CD4-positive, alpha-beta T cell treated with Interleukin-15 for 1 hour (primary cell): ENCODE measurements around the gene F3.

ENCODE experiments used
- DNase-seq: peaks from one replicate; pipeline ENCODE4 v3.0.0-alpha.2; 2020

The F3 gene

DNA sequence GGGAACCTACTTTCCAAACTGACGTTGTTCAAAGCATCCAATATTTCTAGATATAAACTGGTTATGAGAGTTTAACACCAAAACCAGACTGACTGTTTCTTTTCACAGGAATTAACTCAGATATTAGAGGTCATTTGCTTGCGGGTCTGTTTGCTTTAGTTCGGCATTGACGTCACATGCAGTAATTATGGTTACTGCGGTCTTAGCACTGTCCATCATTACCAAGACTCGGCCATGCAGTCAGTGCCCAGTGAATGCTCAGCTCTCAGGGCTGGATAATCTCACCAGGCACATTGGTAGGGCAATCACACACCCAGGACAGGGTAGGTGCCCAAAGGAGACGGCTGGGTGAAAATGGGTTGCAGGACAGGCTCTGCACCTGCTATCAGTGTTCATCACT is 9.9 kb upstream of the F3 start:
- no peak for DNase-seq

DNA sequence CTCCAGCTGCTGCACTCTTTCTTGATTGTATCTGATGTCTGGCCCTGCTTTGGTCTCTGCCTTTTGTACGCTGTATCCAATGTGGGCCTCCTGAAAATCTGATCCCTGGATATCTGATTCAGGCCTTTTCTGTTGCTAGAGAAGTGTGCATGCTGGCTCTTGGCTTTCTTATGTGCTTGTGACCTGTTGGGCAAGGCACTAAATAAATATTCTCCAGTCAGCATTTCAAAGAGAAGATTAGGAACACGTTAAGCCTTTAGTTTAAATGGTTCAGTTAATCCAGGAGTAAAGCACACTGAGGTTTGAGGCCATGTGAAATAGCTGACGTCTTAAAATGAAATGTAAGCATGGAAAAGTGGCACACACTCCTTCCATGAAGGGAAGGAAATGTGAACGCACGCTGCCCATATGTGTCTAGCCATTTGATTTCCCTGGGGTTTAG is 9.3 kb upstream of the F3 start:
- DNase-seq, result no peak

DNA sequence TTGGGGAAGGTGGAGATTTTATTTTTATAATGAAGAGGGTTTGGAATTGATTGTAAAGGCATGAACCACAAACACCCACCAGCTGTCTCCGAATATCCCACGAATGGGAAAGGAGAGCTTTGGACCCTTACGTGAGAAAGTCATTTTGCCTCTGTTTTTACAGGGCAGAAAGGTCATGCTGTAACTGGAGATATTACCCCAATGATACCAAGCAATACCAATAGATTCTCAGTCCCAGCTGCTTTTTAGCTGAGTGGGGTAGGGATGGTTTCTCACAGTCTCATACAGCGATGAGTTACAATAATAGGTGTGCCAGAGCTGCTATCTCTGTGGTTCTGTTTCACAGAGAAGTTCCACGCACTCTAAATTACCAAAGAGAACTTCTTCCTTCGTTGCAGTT is 8.8 kb upstream of the F3 start:
- no peak for DNase-seq

DNA sequence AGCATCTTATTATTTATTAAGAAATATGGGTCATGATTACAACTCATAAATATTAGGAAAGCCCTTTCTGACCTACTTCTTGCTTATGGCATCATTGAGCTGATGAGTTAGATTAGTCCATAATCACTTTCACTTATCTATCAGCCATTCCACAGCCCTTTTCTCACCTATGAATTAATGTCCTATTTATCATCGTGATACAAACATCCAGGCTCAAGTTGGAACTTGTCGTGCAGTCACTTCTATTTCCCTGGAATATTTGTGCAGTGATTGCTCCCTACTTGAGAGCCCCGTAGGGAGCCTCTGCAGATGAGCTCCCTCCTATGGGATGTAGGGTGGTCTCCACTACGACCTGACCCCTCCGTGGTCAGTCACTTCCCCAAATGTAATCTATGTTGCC is 8.1 kb upstream of the F3 start:
- no peak for DNase-seq

DNA sequence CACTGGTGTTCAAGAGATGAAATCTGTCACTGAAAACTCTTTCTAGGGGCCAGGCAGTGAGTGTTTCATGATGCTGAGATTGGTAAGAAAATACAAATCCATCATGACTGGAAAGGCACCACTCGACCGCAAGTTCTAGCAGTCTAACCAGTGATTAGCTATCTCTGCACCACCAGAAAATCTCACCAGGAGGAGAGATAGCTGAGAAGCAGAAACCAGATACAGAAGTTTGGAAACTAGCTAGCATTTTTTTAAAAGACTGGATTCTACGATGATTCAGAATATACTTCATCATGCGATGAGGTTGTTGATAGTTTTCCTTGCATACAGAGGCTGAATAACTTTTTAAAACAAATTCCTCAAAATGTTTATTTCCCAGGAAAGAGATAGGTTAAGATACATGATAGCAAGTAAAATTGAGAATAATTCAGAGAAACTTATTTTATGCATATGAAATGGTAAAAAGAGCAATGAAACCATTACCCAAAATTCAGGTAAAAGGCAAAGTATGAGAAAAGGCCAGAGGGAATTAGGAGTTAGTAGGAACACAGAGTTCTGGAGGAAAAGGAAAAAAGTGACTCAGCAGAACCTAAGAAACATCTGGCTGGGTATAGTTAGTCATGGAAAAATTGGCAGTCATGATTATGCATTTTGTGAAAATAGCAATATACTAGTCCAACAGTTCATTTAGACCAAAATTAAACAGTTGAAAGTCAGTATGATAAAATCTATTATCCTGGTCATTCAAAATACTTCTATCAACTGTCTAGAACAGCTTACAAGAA is 3.3 kb upstream of the F3 start:
- no peak for DNase-seq

DNA sequence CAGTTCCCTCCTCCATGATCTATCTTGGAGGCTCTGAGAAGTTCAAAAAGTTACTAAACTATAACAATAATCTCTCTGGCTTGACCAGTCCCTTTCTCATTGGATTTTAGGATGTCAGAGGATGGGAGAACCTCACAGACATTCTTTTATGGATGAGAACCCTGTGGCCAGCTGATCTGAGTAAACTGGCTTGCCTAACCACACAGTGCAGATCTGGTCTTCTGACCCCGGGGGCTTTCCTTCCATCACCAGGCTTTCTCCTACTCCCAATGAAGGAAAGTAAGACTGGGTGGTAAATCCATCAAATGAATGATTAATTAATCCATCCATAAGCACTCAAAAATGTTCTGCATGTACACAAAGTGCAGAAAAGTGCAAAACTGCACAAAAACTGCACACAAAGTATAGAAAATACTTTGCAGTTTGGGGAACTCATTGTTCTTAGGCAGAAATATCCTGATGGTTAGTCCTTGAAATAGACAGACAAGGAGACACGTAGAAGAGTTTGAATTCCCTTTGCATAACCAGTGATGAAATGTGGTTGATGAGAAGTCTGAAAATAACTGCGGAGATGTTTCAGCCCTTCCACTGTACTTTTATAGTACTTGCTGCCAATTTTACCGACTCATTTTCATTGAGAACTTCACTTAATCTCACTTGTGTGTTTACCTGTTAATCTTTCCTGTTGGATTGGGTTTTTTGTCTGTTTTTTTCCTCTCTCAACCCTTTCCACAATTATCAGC is 2.5 kb upstream of the F3 start:
- no peak for DNase-seq

DNA sequence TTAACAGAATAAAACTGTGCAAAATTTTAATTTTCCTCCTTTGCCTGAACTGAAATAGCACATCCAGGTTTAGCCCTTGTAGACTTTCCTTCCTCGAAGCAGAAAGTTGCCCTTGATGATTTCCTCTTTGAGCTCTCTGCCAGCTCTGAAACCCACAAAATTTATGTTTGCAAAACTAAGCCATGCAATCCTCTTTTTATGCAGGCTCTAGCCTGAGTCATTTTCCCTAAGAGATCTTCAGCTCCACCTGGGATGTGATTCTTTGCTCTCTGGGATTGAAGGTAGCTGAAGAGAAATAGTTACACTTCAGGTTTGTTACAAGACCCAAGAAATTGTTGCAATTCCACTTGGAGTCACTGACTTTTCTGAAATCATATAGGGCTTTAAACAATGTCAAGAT is 1.4 kb upstream of the F3 start:
- DNase-seq, result no peak

DNA sequence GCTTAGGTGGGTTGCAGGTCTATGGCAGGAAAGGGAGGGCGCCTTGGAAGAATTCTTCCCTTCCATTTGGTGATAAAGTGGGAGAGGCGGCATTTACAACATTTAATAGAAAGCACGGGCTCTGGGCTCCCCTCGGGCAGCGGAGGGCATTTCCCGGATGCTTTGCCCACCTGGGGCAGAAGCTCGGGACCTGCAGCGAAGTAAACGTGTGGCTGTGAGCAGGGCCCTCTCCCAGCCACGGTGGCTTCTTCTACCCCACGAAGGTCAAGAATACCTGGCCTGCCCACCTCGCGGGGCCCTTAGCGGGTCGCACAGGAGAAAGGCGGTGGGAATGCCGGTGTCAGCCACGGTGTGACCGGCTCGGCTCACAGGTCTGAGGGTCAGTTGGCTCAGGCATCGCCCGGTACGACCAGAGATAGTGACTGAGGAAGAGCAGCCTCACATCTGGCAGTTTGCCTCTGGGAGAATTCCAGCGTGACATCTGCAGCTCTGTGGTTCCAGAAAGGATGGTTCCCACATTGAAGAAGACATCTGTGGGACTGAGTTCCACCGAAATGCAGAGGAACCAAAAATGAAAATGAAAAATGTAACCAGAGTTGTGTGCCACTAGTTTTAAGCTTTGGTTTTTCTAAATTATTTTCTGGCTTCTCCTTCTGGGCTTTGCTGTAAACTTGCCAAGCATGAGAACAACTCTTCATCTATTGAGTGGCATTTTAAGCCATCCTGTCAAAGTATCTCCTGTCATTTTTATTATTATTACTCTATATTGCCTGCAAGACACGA is 720 bp upstream of the F3 start:
- no peak for DNase-seq

DNA sequence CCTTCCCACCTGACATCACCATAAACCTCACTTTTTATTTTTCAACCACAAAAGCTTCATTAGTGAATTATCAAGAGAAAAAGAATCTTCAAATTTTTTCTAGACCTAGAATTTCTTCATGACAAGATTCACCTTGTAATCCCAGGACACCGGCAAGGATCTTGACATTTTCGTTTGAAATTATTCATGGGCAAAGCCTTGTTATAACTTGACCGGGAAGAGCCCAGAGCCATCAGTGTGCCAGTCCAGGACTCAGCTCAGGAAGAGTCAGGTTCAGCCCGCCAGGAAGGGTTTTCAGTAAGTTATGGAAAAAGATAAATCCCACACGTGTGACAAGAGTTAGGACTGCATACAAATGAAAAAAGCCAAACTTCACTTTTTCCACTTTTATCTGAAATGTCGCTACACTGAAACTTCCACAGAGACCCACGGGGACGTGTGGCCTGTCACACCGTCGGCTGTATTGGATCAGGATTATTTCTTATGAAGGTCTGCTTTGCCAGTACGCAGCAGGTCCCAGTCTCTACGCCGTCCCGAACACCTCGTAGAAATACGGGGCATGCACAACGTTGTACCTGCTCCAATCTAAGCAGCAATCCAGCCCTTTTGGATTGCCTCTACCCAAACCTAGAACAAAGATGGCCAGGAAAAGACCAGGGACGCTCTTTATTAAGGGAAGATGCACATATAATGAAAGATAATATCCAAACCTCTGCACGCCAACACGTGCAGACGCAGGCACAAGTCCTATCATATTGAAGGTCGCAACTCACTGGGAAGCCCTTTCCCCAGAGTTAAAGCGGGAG is 916 bp downstream of the F3 start:
- DNase-seq, result no peak

DNA sequence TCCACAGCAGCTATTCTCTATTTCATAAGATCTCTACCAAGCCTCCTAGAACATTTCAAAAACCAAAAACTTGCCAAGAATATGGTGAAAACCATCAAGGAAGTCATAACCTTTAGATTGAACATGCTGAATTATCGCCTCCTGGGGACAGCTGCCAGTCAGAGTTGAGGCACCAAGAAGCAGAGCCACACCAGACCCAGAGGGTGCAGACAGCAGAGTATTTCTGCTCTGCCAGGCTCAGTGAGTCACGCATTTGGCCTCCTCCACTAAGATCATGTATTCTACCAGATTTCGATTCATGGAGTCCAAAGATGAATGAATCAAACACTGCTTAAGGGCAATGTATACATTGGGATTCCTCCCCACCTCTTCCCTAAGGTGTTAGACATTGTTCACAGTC is 2.1 kb downstream of the F3 start:
- DNase-seq, result no peak

DNA sequence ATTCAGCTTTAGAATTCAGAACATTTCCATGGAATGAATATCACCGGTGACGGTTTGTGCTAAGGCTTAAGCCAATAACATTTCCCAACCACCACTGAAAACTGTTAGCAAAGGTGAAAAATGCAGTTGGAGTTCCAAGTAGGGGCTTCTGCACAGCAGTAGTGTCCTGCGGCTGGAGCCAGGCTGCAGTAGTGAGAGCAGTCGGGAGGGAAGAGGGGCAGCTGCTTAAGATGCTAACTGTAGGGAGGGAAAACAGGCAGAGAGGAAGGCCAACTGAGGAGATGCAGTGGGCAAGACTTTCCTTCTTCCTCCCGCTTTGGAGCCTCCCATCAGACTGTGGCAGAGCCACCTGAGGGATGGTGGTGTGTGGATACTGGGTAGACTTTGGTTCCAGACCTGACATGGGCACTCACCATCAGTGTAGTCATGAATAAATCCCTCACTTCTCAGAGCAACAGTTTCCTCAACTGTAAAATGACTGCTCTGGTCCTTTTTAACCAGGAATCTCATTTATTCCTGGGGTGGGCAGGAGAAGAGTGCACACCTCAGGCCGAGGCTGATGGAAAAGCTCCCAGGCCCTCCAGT is 3.2 kb downstream of the F3 start:
- no peak for DNase-seq

DNA sequence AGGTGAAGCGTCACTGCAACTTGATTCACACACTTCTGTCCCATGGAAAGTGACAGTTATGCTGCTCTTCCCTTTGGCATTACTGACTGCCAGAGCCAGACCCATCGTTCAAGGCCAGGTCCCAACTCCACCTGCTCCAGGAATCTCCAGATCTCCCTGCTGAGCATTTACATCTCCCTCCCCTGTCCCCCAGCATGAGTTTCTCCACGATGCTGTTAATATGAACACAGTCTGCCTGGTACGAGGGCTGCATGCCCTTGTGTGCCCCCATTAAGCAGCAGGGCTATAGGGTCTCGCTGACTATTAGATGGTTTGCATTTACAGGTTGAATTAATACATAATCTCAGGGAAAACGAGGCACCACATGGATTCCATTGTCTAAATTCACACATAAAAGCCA is 4.3 kb downstream of the F3 start:
- DNase-seq, result no peak

DNA sequence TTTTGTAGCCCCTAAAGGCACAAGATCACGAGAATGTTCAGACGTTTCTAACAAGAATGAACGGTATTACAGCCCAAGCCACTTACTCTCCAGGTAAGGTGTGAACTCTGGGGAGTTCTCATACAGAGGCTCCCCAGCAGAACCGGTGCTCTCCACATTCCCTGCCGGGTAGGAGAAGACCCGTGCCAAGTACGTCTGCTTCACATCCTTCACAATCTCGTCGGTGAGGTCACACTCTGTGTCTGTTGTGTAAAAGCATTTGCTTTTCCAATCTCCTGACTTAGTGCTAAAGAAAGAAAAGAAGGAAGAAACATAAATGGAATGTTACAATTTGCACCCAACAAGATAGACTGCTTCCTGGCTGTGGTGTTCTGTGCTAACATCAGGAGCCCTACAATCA is 5.7 kb downstream of the F3 start:
- DNase-seq, result no peak

DNA sequence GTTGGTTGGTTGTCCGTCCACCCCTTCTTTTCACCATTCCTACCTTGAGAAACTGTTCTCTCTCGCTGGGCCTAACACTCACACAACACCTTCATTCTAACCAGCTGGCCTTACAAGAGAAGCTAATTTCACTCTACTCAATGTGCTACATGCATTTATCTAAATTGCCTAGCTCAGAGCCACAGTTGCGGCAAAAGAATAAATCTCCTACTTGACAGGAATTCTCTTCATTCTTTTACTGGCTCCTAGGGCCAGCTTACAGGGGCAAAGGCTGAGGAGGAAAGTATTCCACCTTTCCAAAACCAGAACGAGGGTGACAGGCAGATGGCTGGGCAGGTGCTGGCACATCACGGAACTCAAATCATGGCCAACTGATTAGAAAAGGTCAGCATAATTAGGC is 6.5 kb downstream of the F3 start:
- no peak for DNase-seq

DNA sequence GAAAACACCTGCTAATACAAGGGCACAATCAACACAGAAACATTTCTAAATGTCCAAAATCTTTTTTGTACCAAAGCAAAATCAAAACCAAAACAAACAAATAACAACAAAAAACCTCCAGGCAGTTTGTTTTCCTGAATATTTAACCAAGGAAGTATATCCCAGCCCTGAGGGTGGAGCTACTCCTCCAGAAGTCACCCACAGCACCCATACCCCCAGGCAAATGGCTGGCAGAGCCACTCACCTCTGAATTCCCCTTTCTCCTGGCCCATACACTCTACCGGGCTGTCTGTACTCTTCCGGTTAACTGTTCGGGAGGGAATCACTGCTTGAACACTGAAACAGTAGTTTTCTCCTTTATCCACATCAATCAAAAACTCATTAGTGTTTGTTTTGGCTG is 9.5 kb downstream of the F3 start:
- no peak for DNase-seq

DNA sequence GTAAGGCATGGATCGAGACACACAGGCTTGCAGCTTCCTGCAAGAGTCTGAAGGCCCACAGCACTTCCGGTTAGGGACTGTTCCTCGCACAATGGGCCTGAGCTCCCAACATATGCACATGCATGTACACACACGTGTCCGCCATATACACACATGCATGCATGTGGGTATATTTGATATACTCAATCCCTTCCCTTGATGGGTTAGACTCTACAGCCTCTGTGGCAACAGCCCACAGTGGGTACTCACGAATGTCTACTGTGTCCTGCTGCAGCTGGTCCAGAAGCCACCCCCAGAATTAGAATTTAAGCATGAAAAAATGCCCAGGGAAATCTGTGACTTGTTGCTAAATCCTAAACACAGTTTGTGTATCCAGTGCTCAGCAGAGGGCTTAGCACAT is 9.9 kb downstream of the F3 start:
- no peak for DNase-seq

DNA sequence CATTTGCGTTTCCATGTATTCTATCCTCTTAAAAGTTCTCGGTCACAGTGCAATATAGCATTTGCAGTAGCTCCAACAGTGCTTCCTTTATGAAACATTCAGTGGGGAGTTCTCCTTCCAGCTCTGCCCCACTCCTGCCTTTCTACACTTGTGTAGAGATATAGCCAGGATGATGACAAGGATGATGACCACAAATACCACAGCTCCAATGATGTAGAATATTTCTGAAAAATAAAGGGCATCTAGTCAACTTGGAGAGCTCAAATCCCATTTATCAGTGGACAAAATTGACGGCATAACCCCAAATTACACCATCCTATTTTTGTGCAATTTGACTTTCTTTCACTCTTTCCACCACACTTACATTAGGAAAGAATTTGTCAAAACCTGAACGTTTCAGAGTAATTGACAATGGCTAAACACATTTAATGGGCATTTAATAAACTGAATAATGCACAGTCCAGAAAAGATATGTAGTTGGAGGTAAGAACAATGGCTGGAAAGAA is 11.1 kb downstream of the F3 start:
- no peak for DNase-seq

DNA sequence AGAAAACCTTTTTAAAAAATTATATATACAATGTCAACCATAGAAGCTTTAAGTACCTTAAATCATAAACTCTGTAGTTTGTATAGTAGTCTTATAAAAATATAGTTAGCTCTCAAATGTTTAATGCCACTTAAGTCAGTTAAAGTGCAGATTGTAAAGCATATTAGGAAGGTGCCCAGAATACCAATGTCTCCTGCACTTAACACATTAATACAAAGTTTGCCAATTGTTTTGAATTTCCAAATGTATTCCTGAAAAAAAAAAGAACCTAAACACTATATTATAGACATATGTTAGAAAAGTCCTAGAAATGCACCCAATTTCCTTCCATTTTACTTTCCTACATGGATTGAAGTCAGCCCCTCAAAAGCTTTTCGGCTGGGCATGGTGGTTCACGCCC is 12.1 kb downstream of the F3 start:
- no peak for DNase-seq

DNA sequence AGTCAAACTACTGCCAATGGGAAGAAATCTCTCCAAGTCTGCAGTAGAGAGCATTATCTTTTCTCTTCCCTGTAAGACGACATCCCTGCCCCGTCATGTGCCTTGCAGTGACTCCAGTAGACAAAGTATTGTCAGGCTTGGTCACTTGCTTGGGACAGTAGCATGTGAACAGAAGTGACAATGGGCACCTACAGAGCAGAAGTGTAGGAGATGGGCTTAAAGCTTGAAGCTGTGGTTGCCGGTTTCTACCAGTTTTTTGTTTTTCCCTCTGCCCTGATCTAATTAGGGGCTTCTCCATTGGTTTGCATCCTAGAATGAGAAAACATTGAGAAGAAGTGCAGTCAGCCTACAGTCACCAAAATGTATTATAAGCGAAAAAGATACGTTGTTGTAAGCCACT is 12.7 kb downstream of the F3 start:
- no peak for DNase-seq

DNA sequence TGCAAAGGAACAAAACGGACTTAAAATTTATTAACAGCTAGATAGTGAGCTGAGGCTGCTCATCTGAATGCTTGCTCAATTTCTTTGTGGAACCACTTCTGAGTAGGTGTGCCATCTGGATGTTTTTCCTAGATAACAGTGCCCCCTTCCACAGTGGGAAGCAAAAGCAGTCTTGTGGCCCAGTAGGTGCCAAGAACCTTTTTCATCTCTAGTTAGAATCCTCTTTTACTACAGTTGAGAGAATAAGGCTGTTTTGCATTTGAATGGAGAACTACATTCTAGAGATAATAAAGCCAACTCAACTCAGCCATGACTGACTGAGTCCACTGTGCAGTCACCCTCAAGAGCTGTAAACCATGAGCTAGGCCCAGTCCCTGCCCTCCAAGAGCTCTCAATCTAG is 13.3 kb downstream of the F3 start:
- no peak for DNase-seq

DNA sequence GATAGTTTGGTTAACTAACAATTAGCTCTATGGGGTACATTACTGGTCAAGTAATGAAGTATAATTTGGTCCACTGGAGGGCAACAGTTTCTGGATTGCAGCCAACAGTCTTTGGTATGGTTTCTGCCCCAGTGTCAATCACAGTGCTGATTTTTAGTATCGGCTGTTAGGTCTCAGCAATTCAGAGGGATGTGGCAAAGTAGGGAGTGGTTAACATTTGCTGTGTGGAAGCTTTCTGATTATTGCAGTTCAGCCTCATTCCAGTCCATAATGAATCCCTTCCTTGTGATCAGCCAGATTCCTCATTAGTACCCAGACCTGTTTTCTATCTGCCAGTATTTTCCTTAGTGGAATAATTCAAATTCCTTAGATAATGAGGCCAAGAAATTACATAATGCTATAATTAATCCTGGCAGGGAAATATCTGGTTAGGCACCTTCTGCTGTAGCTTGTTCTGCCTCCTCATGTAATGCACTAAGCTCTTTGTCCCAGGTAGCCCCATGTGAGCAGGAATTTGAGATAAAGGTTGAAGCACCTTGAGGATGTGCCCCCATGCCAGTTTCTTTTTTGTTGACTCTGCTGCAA is 14.0 kb downstream of the F3 start:
- no peak for DNase-seq
